GM06990 (cell line): Measurements from ENCODE around the gene CACNG7.

Experiments used
- DNase-seq: peaks from one replicate; pipeline ENCODE4 v3.0.0-alpha.2; 2011; ENCODE audit not compliant: insufficient read length; ENCODE audit errors: extremely low read depth
- H3K27me3 ChIP-seq: replicated peaks from 2 replicates; pipeline ENCODE4 v1.6.0; 2011; ENCODE audit warnings: low read length; ENCODE audit not compliant: control insufficient read depth, insufficient read depth
- H3K36me3 ChIP-seq: 2 replicates; pipeline ENCODE4 v1.5.1; 2011; ENCODE audit warnings: low read length; ENCODE audit not compliant: control insufficient read depth, insufficient read depth
- H3K4me3 ChIP-seq: replicated peaks from 2 replicates; pipeline ENCODE4 v1.5.1; 2011; ENCODE audit warnings: low read depth, mild to moderate bottlenecking, control low read depth, low read length
- TF ChIP-seq, protein P1 (sequence below): IDR thresholded peaks from 2 replicates; pipeline ENCODE4 v1.5.1; 2011; ENCODE audit warnings: low read length, control low read depth, mild to moderate bottlenecking, inconsistent platforms; ENCODE audit not compliant: insufficient read depth, poor library complexity, severe bottlenecking

Gene CACNG7

DNA sequence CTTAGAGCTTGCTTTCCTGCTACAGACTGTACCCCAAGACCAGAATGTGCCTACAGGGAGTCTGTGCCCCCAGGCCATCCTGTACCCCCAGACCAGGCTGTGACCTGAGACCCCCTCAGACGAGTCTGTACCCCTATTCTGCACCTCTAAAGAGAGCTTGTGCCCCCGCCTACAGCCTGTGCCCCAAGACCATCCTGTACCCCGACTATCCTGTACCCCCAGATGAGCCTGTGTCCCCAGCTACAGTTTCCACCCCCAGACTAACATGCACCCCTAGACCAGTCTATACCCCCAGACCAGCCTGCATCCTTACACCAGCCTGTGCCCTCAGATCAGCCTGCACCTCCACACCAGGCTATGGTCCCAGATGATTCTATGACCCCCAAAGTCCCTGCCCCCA, 84.4 kb downstream of the CACNG7 start:
- TF ChIP-seq, protein P1, sequence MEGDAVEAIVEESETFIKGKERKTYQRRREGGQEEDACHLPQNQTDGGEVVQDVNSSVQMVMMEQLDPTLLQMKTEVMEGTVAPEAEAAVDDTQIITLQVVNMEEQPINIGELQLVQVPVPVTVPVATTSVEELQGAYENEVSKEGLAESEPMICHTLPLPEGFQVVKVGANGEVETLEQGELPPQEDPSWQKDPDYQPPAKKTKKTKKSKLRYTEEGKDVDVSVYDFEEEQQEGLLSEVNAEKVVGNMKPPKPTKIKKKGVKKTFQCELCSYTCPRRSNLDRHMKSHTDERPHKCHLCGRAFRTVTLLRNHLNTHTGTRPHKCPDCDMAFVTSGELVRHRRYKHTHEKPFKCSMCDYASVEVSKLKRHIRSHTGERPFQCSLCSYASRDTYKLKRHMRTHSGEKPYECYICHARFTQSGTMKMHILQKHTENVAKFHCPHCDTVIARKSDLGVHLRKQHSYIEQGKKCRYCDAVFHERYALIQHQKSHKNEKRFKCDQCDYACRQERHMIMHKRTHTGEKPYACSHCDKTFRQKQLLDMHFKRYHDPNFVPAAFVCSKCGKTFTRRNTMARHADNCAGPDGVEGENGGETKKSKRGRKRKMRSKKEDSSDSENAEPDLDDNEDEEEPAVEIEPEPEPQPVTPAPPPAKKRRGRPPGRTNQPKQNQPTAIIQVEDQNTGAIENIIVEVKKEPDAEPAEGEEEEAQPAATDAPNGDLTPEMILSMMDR: no peak
- DNase-seq: no peak
- Histone ChIP-seq H3K36me3 (no peaks in the 10 kb centered on the region), H3K4me3 (no peak overlapping the region), H3K27me3 (no peaks in the 10 kb centered on the region; the same call in 1 of the 2 replicates)
